ENCODE measurements around the gene CCDC116.

The CCDC116 gene

GRCh38 chr22:21666786-21667185, 34.2 kb downstream of the CCDC116 start:
- peaks cover 13% of the 10 kb centered on the region; the same call in 1 of the 2 replicates for H3K36me3 ChIP-seq (ENCODE audit: insufficient read depth, low read length)
- peak overlapping the region; percentile 77 for H3K4me2 ChIP-seq (ENCODE audit: low read depth, low read length, poor library complexity, severe bottlenecking)
- TF ChIP-seq EZH2phosphoT487 (IDR thresholded peaks at IDR 0.05; ENCODE audit: borderline replicate concordance) (no peak), CTCF (conservative IDR thresholded peaks at IDR 0.05; ENCODE audit: low read length) (no peak)
- peaks cover 33% of the 10 kb centered on the region; the same call in 1 of the 2 replicates for H3K79me2 ChIP-seq (ENCODE audit: insufficient read depth, low read length)
- no peaks in the 10 kb centered on the region for H3K27me3 ChIP-seq (ENCODE audit: insufficient read depth, low read length, poor library complexity, severe bottlenecking)
- no peaks in the 10 kb centered on the region for H3F3A ChIP-seq (ENCODE audit: low read depth)
- H3K4me1 ChIP-seq (ENCODE audit: insufficient read depth, low read length, poor library complexity, severe bottlenecking), result peaks cover 6% of the 10 kb centered on the region
- no peaks in the 10 kb centered on the region for H3K9me3 ChIP-seq (ENCODE audit: insufficient read depth, low read depth, low read length)
- H2AFZ ChIP-seq (ENCODE audit: low read length), result no peak overlapping the region
- no peaks in the 10 kb centered on the region for H4K20me1 ChIP-seq (ENCODE audit: insufficient read depth, low read length, poor library complexity, severe bottlenecking)
- H3K9ac ChIP-seq (ENCODE audit: low read depth, low read length, poor library complexity, severe bottlenecking), result peak overlapping the region; percentile 64
- peak overlapping the region; percentile 82 for H3K4me3 ChIP-seq (ENCODE audit: low read length, poor library complexity, severe bottlenecking)
- no peaks in the 10 kb centered on the region for H3K9me2 ChIP-seq (replicated peaks; ENCODE audit: low read depth, low read length)

- Histone ChIP-seq H4K20me1 (ENCODE audit: insufficient read depth, low read length, poor library complexity, severe bottlenecking) (no peaks in the 10 kb centered on the region), H3K4me2 (ENCODE audit: low read depth, low read length, poor library complexity, severe bottlenecking) (no peak overlapping the region), H3K4me1 (ENCODE audit: insufficient read depth, low read length, poor library complexity, severe bottlenecking) (peaks cover 6% of the 10 kb centered on the region), H3K36me3 (ENCODE audit: insufficient read depth, low read length) (peaks cover 35% of the 10 kb centered on the region; the same call in 1 of the 2 replicates), H3K79me2 (ENCODE audit: insufficient read depth, low read length) (peaks cover 33% of the 10 kb centered on the region; the same call in 1 of the 2 replicates), H3F3A (ENCODE audit: low read depth) (no peaks in the 10 kb centered on the region), H3K27me3 (ENCODE audit: insufficient read depth, low read length, poor library complexity, severe bottlenecking) (no peaks in the 10 kb centered on the region), H3K9me2 (replicated peaks; ENCODE audit: low read depth, low read length) (no peaks in the 10 kb centered on the region), H3K9me3 (ENCODE audit: insufficient read depth, low read depth, low read length) (no peaks in the 10 kb centered on the region), H2AFZ (ENCODE audit: low read length) (no peak overlapping the region), H3K9ac (ENCODE audit: low read depth, low read length, poor library complexity, severe bottlenecking) (no peak overlapping the region), H3K4me3 (ENCODE audit: low read length, poor library complexity, severe bottlenecking) (no peak overlapping the region)
- TF ChIP-seq CTCF (conservative IDR thresholded peaks at IDR 0.05; ENCODE audit: low read length) (no peak), EZH2phosphoT487 (IDR thresholded peaks at IDR 0.05; ENCODE audit: borderline replicate concordance) (no peak)
These were observed 36.5 kb downstream of the CCDC116 start for GRCh38 chr22:21669026-21669425.

GRCh38 chr22:21672107-21672629, 39.6 kb downstream of the CCDC116 start:
- Histone ChIP-seq H3K9me3 (ENCODE audit: insufficient read depth, low read depth, low read length) (no peaks in the 10 kb centered on the region), H3K27me3 (ENCODE audit: insufficient read depth, low read length, poor library complexity, severe bottlenecking) (no peaks in the 10 kb centered on the region), H3K4me2 (ENCODE audit: low read depth, low read length, poor library complexity, severe bottlenecking) (no peak overlapping the region), H4K20me1 (ENCODE audit: insufficient read depth, low read length, poor library complexity, severe bottlenecking) (no peaks in the 10 kb centered on the region), H3K79me2 (ENCODE audit: insufficient read depth, low read length) (peaks cover 21% of the 10 kb centered on the region; the same call in 1 of the 2 replicates), H3F3A (ENCODE audit: low read depth) (no peaks in the 10 kb centered on the region), H3K4me3 (ENCODE audit: low read length, poor library complexity, severe bottlenecking) (no peak overlapping the region), H3K4me1 (ENCODE audit: insufficient read depth, low read length, poor library complexity, severe bottlenecking) (peaks cover 4% of the 10 kb centered on the region), H3K9ac (ENCODE audit: low read depth, low read length, poor library complexity, severe bottlenecking) (no peak overlapping the region), H3K9me2 (replicated peaks; ENCODE audit: low read depth, low read length) (no peaks in the 10 kb centered on the region), H3K36me3 (ENCODE audit: insufficient read depth, low read length) (peaks cover 47% of the 10 kb centered on the region; the same call in 1 of the 2 replicates), H2AFZ (ENCODE audit: low read length) (no peak overlapping the region)
- no peak for TF ChIP-seq CTCF (conservative IDR thresholded peaks at IDR 0.05; ENCODE audit: low read length)
- TF ChIP-seq EZH2phosphoT487 (IDR thresholded peaks at IDR 0.05; ENCODE audit: borderline replicate concordance), result no peak

Data from Loucy (cell line).